IPS-18a (cell line): Measurements from ENCODE around the gene PAPPA.

Experiments
- H3K27ac ChIP-seq: one replicate; pipeline ENCODE4 v1.5.1; 2013; ENCODE audit warnings: low read length
- H3K27me3 ChIP-seq: one replicate; pipeline ENCODE4 v1.6.1; 2013; ENCODE audit warnings: mild to moderate bottlenecking, low read length; ENCODE audit not compliant: control insufficient read depth, insufficient read depth
- H3K36me3 ChIP-seq: one replicate; pipeline ENCODE4 v1.6.1; 2013; ENCODE audit warnings: low read depth, low read length; ENCODE audit not compliant: control insufficient read depth
- H3K4me1 ChIP-seq: one replicate; pipeline ENCODE4 v1.6.1; 2013; ENCODE audit warnings: low read depth, low read length; ENCODE audit not compliant: control insufficient read depth
- H3K4me3 ChIP-seq: one replicate; pipeline ENCODE4 v1.5.1; 2013; ENCODE audit warnings: low read length
- H3K9ac ChIP-seq: one replicate; pipeline ENCODE4 v1.6.1; 2013; ENCODE audit warnings: mild to moderate bottlenecking, low read length, moderate library complexity
- H3K9me3 ChIP-seq: one replicate; pipeline ENCODE4 v1.6.1; 2013; ENCODE audit warnings: low read depth, low read length; ENCODE audit not compliant: control insufficient read depth

PAPPA gene

GRCh38 chr9:116243708-116244107 is 90.1 kb downstream of the PAPPA start:
- no peak overlapping the region for H3K4me3 ChIP-seq
- no peak overlapping the region for H3K9ac ChIP-seq
- H3K36me3 ChIP-seq = no peaks in the 10 kb centered on the region
- no peak overlapping the region for H3K27ac ChIP-seq
- H3K4me1 ChIP-seq = no peaks in the 10 kb centered on the region
- H3K9me3 ChIP-seq = no peaks in the 10 kb centered on the region
- no peaks in the 10 kb centered on the region for H3K27me3 ChIP-seq

GRCh38 chr9:116247284-116247683 is 93.7 kb downstream of the PAPPA start:
- no peaks in the 10 kb centered on the region for H3K36me3 ChIP-seq
- H3K9me3 ChIP-seq = no peaks in the 10 kb centered on the region
- H3K27ac ChIP-seq = no peak overlapping the region
- no peak overlapping the region for H3K9ac ChIP-seq
- H3K27me3 ChIP-seq = no peaks in the 10 kb centered on the region
- no peak overlapping the region for H3K4me3 ChIP-seq
- H3K4me1 ChIP-seq = no peaks in the 10 kb centered on the region

- Histone ChIP-seq H3K27me3 (no peaks in the 10 kb centered on the region), H3K4me3 (no peak overlapping the region), H3K4me1 (no peaks in the 10 kb centered on the region), H3K9me3 (no peaks in the 10 kb centered on the region), H3K36me3 (no peaks in the 10 kb centered on the region), H3K27ac (no peak overlapping the region), H3K9ac (no peak overlapping the region)
These were observed 94.3 kb downstream of the PAPPA start for GRCh38 chr9:116247791-116248374.

- H3K27ac ChIP-seq = no peak overlapping the region
- no peaks in the 10 kb centered on the region for H3K27me3 ChIP-seq
- H3K36me3 ChIP-seq = no peaks in the 10 kb centered on the region
- no peak overlapping the region for H3K9ac ChIP-seq
- no peaks in the 10 kb centered on the region for H3K4me1 ChIP-seq
- no peak overlapping the region for H3K4me3 ChIP-seq
- H3K9me3 ChIP-seq = no peaks in the 10 kb centered on the region
These were observed 97.3 kb downstream of the PAPPA start for GRCh38 chr9:116250891-116251290.

GRCh38 chr9:116251366-116251765 is 97.8 kb downstream of the PAPPA start:
- Histone ChIP-seq H3K27ac (no peak overlapping the region), H3K36me3 (no peaks in the 10 kb centered on the region), H3K4me3 (no peak overlapping the region), H3K9me3 (no peaks in the 10 kb centered on the region), H3K9ac (no peak overlapping the region), H3K4me1 (no peaks in the 10 kb centered on the region), H3K27me3 (no peaks in the 10 kb centered on the region)

- H3K36me3 ChIP-seq = no peaks in the 10 kb centered on the region
- H3K27me3 ChIP-seq = no peaks in the 10 kb centered on the region
- H3K9ac ChIP-seq = no peak overlapping the region
- H3K4me3 ChIP-seq = no peak overlapping the region
- no peaks in the 10 kb centered on the region for H3K4me1 ChIP-seq
- no peaks in the 10 kb centered on the region for H3K9me3 ChIP-seq
- no peak overlapping the region for H3K27ac ChIP-seq
These were observed 106.9 kb downstream of the PAPPA start for GRCh38 chr9:116260531-116260930.

- H3K4me1 ChIP-seq = no peaks in the 10 kb centered on the region
- no peaks in the 10 kb centered on the region for H3K27me3 ChIP-seq
- no peaks in the 10 kb centered on the region for H3K36me3 ChIP-seq
- no peak overlapping the region for H3K27ac ChIP-seq
- no peak overlapping the region for H3K4me3 ChIP-seq
- no peaks in the 10 kb centered on the region for H3K9me3 ChIP-seq
- H3K9ac ChIP-seq = no peak overlapping the region
These were observed 108.9 kb downstream of the PAPPA start for GRCh38 chr9:116262448-116262847.

- H3K36me3 ChIP-seq = no peaks in the 10 kb centered on the region
- H3K4me1 ChIP-seq = no peaks in the 10 kb centered on the region
- no peak overlapping the region for H3K4me3 ChIP-seq
- H3K27me3 ChIP-seq = peaks cover 3% of the 10 kb centered on the region
- H3K9ac ChIP-seq = no peak overlapping the region
- no peaks in the 10 kb centered on the region for H3K9me3 ChIP-seq
- no peak overlapping the region for H3K27ac ChIP-seq
These were observed 110.8 kb downstream of the PAPPA start for GRCh38 chr9:116264361-116264760.

GRCh38 chr9:116267021-116267420 is 113.4 kb downstream of the PAPPA start:
- H3K9ac ChIP-seq = no peak overlapping the region
- peaks cover 11% of the 10 kb centered on the region for H3K4me1 ChIP-seq
- no peaks in the 10 kb centered on the region for H3K9me3 ChIP-seq
- H3K36me3 ChIP-seq = no peaks in the 10 kb centered on the region
- peaks cover 30% of the 10 kb centered on the region for H3K27me3 ChIP-seq
- H3K4me3 ChIP-seq = no peak overlapping the region
- H3K27ac ChIP-seq = no peak overlapping the region

- H3K9ac ChIP-seq = no peak overlapping the region
- peaks cover 20% of the 10 kb centered on the region for H3K4me1 ChIP-seq
- no peaks in the 10 kb centered on the region for H3K9me3 ChIP-seq
- H3K4me3 ChIP-seq = no peak overlapping the region
- H3K36me3 ChIP-seq = no peaks in the 10 kb centered on the region
- no peak overlapping the region for H3K27ac ChIP-seq
- H3K27me3 ChIP-seq = peaks cover 51% of the 10 kb centered on the region
These were observed 115.7 kb downstream of the PAPPA start for GRCh38 chr9:116269250-116269649.

- Histone ChIP-seq H3K36me3 (no peaks in the 10 kb centered on the region), H3K27ac (no peak overlapping the region), H3K4me1 (peaks cover 26% of the 10 kb centered on the region), H3K9ac (no peak overlapping the region), H3K9me3 (no peaks in the 10 kb centered on the region), H3K4me3 (no peak overlapping the region), H3K27me3 (peaks cover 64% of the 10 kb centered on the region)
These were observed 117.0 kb downstream of the PAPPA start for GRCh38 chr9:116270546-116270945.

- H3K27me3 ChIP-seq = peaks cover 72% of the 10 kb centered on the region
These were observed 117.7 kb downstream of the PAPPA start for GRCh38 chr9:116271340-116271739.

More at GRCh38 chr9:116271340-116271739, 117.7 kb downstream of the PAPPA start:
- Histone ChIP-seq H3K4me1 (peaks cover 33% of the 10 kb centered on the region), H3K36me3 (no peaks in the 10 kb centered on the region), H3K27ac (no peak overlapping the region), H3K4me3 (no peak overlapping the region), H3K9ac (no peak overlapping the region), H3K9me3 (no peaks in the 10 kb centered on the region)
